MCF 10A (cell line): Measurements from ENCODE around the gene FBXO3. TPM values are rescaled to one million over a fixed set of nuclear protein-coding genes. Genes with fewer than 3 reads are reported as not detected.

Source experiments
- BruUV-seq: library from RNA; stranded (reverse); fragments of 400-500 nt; replicated peaks from 2 replicates; lab custom pipeline; 2021; lab: Mats Ljungman, UMichigan
- CTCF ChIA-PET: fragments of 300-600 bp; sonication (Branson Sonifier 250); formaldehyde crosslinking; extraction: SDS; loops from one replicate; lab custom pipeline; 2021; ENCODE audit warnings: antibody characterized with exemption, inconsistent platforms; lab: Yijun Ruan, JAX
- POLR2A ChIA-PET: fragments of 300-600, 350-650 bp; sonication (Branson Sonifier 250); formaldehyde crosslinking; extraction: SDS; loops from one replicate; lab custom pipeline; 2020; ENCODE audit warnings: antibody characterized with exemption, inconsistent platforms; lab: Yijun Ruan, JAX
- DNase-seq: peaks from one replicate; pipeline ENCODE4 v3.0.0-alpha.2; 2018; ENCODE audit not compliant: unreplicated experiment
- H3K27ac Mint-ChIP-seq: one replicate; pipeline ENCODE4 v1.8.0; 2022; ENCODE audit warnings: mild to moderate bottlenecking, low read depth, mixed read lengths; ENCODE audit not compliant: unreplicated experiment
- H3K27me3 Mint-ChIP-seq: one replicate; pipeline ENCODE4 v1.8.0; 2022; ENCODE audit warnings: mixed read lengths; ENCODE audit not compliant: insufficient read depth, unreplicated experiment
- H3K36me3 Mint-ChIP-seq: one replicate; pipeline ENCODE4 v1.8.0; 2022; ENCODE audit warnings: mild to moderate bottlenecking, moderate library complexity, mixed read lengths; ENCODE audit not compliant: insufficient read depth, unreplicated experiment
- H3K4me1 Mint-ChIP-seq: one replicate; pipeline ENCODE4 v1.8.0; 2022; ENCODE audit warnings: mixed read lengths; ENCODE audit not compliant: insufficient read depth, unreplicated experiment
- H3K4me3 Mint-ChIP-seq: one replicate; pipeline ENCODE4 v1.8.0; 2022; ENCODE audit warnings: mild to moderate bottlenecking, moderate library complexity, mixed read lengths; ENCODE audit not compliant: unreplicated experiment
- H3K9me3 Mint-ChIP-seq: one replicate; pipeline ENCODE4 v1.8.0; 2022; ENCODE audit warnings: mixed read lengths; ENCODE audit not compliant: unreplicated experiment
- CTCF ChIP-seq: fragments of 200-600 bp; IDR thresholded peaks from one replicate; pipeline ENCODE4 v1.8.0; 2022; ENCODE audit warnings: antibody characterized with exemption, mild to moderate bottlenecking; ENCODE audit not compliant: unreplicated experiment
- intact Hi-C: fragments of 100-400 bp; cut with micrococcal nuclease; formaldehyde crosslinking; loops from 2 replicates; pipeline ENCODE4 v1.14.1; 2022
- total RNA-seq: library from RNA; stranded (reverse); gene quantifications from 2 replicates; pipeline ENCODE4 v1.2.3, GENCODE V29; 2022

Gene FBXO3
- total RNA-seq, 1 experiment from 2014 or later, result 20.1 TPM

- peaks cover 14% of the 10 kb centered on the region for H3K4me1 Mint-ChIP-seq
- POLR2A ChIA-PET, result interaction anchor here (0.6 to 11.3 kb wide), 14 partner anchors 8 to 379 kb away, joined by 3 to 409 read pairs (median 3); partner anchors contain the start of gene C11orf91
- DNase-seq, result peak; percentile 37
- BruUV-seq, result no TSS peak
- intact Hi-C loops, result loop anchor here (1.0 kb wide), 2 partner anchors 26 to 380 kb away; no protein-coding TSS in a partner anchor
- no peaks in the 10 kb centered on the region for H3K27me3 Mint-ChIP-seq
- peak; percentile 38 for TF ChIP-seq CTCF
- no peak overlapping the region for H3K4me3 Mint-ChIP-seq
- peaks cover 34% of the 10 kb centered on the region for H3K36me3 Mint-ChIP-seq
- CTCF ChIA-PET, result interaction anchor here (0.5 to 4.4 kb wide), 37 partner anchors 8 to 581 kb away, joined by 3 to 85 read pairs (median 5); partner anchors contain the start of genes C11orf91 and KIAA1549L
- H3K27ac Mint-ChIP-seq, result no peak overlapping the region
- H3K9me3 Mint-ChIP-seq, result no peaks in the 10 kb centered on the region
These were observed 32.0 kb downstream of the FBXO3 start for GRCh38 chr11:33742249-33742851.

- DNase-seq, result no peak
- ChIA-PET CTCF (interaction anchor here (0.6 to 4.4 kb wide), 28 partner anchors 8 to 576 kb away, joined by 3 to 85 read pairs (median 6); partner anchors contain the start of gene C11orf91), POLR2A (interaction anchor here (0.7 to 11.3 kb wide), 6 partner anchors 22 to 377 kb away, joined by 3 to 409 read pairs (median 6); partner anchors contain the start of gene C11orf91)
- Mint-ChIP-seq H3K9me3 (no peaks in the 10 kb centered on the region), H3K4me1 (peaks cover 19% of the 10 kb centered on the region), H3K27me3 (no peaks in the 10 kb centered on the region), H3K36me3 (peaks cover 29% of the 10 kb centered on the region), H3K27ac (no peak overlapping the region), H3K4me3 (no peak overlapping the region)
- intact Hi-C loops, result loop anchor here (1.0 kb wide), 2 partner anchors 26 to 380 kb away; no protein-coding TSS in a partner anchor
- BruUV-seq, result no TSS peak
- TF ChIP-seq CTCF, result no peak
These were observed 32.5 kb downstream of the FBXO3 start for GRCh38 chr11:33741806-33742205.

GRCh38 chr11:33737362-33737821 lies 36.9 kb downstream of the FBXO3 start:
- H3K36me3 Mint-ChIP-seq, result peaks cover 37% of the 10 kb centered on the region
- ChIA-PET POLR2A (interaction anchor here (0.7 to 11.3 kb wide), 13 partner anchors 8 to 369 kb away, joined by 3 to 409 read pairs (median 9); partner anchors contain the start of genes C11orf91 and FBXO3), CTCF (interaction anchor here (0.7 to 8.1 kb wide), 7 partner anchors 13 to 185 kb away, joined by 3 to 78 read pairs (median 5); no protein-coding TSS in a partner anchor)
- DNase-seq, result no peak
- TF ChIP-seq CTCF, result no peak
- no peaks in the 10 kb centered on the region for H3K9me3 Mint-ChIP-seq
- peaks cover 38% of the 10 kb centered on the region for H3K4me1 Mint-ChIP-seq
- no TSS peak for BruUV-seq
- H3K27me3 Mint-ChIP-seq, result no peaks in the 10 kb centered on the region
- peak overlapping the region; percentile 88 for H3K4me3 Mint-ChIP-seq
- peak overlapping the region; percentile 90 for H3K27ac Mint-ChIP-seq
- intact Hi-C loops, result loop anchor here (5.0 kb wide), 2 partner anchors 570 to 755 kb away; no protein-coding TSS in a partner anchor
